Right lobe of liver (tissue), 6 donors: ENCODE measurements around the gene NFIA. TPM values are rescaled to one million over a fixed set of nuclear protein-coding genes. Genes with fewer than 3 reads are reported as not detected.

Experiments
- ATAC-seq, 4 donors: fragments of 200-7000 bp; cut with Tn5 transposase; one replicate each; pipeline ENCODE4 v1.9.1; 2020; ENCODE audit warnings: mild to moderate bottlenecking in 4 of 4, moderate library complexity in 4 of 4
- DNase-seq, 3 donors: peaks; one replicate each; pipeline ENCODE4 v3.0.0-alpha.2; 2020
- H3K27ac ChIP-seq, 3 donors: fragments of 200-600 bp; one replicate each; pipeline ENCODE4 v1.8.0; 2022
- H3K27me3 ChIP-seq, 2 donors: fragments of 200-600 bp; one replicate each; pipeline ENCODE4 v1.8.0; 2022
- H3K36me3 ChIP-seq, 4 donors: fragments of 200-600 bp; sonication (generic) in 1 of 4; one replicate each; pipeline versions ENCODE4 v1.5.1 to v1.8.0; 2017 to 2022; ENCODE audit warnings: control low read depth in 1 of 4
- H3K4me1 ChIP-seq, 4 donors: fragments of 200-600 bp; sonication (generic) in 1 of 4; one replicate each; pipeline versions ENCODE4 v1.5.1 to v1.8.0; 2017 to 2022; ENCODE audit warnings: control low read depth in 1 of 4
- H3K4me3 ChIP-seq, 3 donors: fragments of 200-600 bp; one replicate each; pipeline ENCODE4 v1.8.0; 2022
- H3K9me3 ChIP-seq, 4 donors: fragments of 200-600 bp; sonication (generic) in 1 of 4; one replicate each; pipeline versions ENCODE4 v1.5.1 to v1.8.0; 2017 to 2022; ENCODE audit warnings: control low read depth in 1 of 4
- POLR2A ChIP-seq: fragments of 450-650 bp; IDR thresholded peaks from one replicate; pipeline ENCODE4 v1.6.1; 2017; ENCODE audit warnings: antibody characterized with exemption, mild to moderate bottlenecking
- WGBS: methylation state at CpG from one replicate; pipeline ENCODE4 v1.1.6; 2018; ENCODE audit warnings: low coverage, low lambda C conversion rate; ENCODE audit not compliant: insufficient coverage; ENCODE audit errors: missing lambda C conversion rate; 5-methylcytosine and 5-hydroxymethylcytosine counted together
- intact Hi-C, 2 donors: fragments of 100-400 bp; cut with DNase I; formaldehyde crosslinking; loops; one replicate each; pipeline versions ENCODE4 v1.11.2 to v1.14.1; 2022
- total RNA-seq, 6 experiments: library from RNA; depleted of rRNA in 2 of 6; stranded (reverse); fragments of >200 nt in 2 of 6; fragmentation: NEBNext Ultra II Directional in 3 of 6; extraction: Animal tissue kit (Norgen Biotek cat#: 25700) in 3 of 6; gene quantifications; one replicate each; pipeline versions ENCODE4 v1.1.0 to v1.2.4, GENCODE V29; 2016 to 2023
- TF ChIP-seq, protein P1 (sequence below), 4 donors: fragments of 200-600 bp in 3 of 4; fragments of 450-650 bp in 1 of 4; IDR thresholded peaks; one replicate each; pipeline versions ENCODE4 v1.5.1 to v1.8.0; 2016 to 2022; ENCODE audit warnings: antibody characterized with exemption in 4 of 4, mild to moderate bottlenecking in 2 of 4
- donor health status: DM: no; HTN: yes; CAD: no.
- donor health status: DM: no; HTN: no; CAD: no.
- donor health status: DM: no; HTN: no; CAD: no.
- donor health status: DM: no; HTN: yes; CAD: no.
- donor health status: DM: no; HTN: yes; CAD: no.

NFIA gene
- total RNA-seq, 6 experiments from 2014 or later, result 36.7 to 97.2 (median 57.9) TPM

DNA sequence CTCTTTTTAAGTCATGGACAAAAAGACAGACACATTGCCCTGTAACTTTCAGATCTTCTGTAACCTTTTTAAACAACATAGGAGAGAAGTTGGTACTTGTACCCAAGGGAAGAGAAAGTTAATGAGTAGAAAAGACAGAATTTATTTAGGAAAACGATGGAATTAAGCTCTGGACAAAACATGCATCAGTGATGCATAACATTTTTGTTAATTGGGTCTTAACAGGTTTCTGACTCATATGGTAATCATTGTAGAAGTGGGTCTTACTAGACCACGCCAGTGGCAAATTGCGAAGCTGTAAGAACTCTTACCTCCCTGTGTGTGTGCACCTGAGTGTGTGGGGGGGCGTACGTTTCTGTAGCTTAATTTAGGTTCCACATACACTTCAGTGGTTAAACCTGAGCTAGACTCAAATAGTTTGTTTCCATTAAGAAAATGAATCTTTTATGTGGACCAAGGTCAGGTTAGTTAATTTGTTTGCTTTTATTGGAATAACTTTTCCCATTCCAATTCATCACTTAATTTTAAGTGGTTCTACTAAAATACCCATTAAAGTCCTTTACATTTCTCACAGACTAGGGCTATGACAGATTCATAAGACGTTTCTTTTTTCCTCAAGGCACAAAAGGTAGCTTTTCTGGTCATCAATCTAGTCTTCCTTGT is 48.1 kb downstream of the NFIA start:
- Histone ChIP-seq H3K27ac (no peak overlapping the region), H3K4me1 (peaks cover 0 to 31% (median 7%) of the 10 kb centered on the region in 4 donors), H3K36me3 (no peaks in the 10 kb centered on the region), H3K27me3 (no peaks in the 10 kb centered on the region), H3K4me3 (no peak overlapping the region), H3K9me3 (no peaks in the 10 kb centered on the region)
- intact Hi-C loops, result no loop called here
- DNase-seq (no peak), ATAC-seq (no peak)
- 91% methylated on average over 6 of the region's 6 CpGs for WGBS
- TF ChIP-seq, protein P1, sequence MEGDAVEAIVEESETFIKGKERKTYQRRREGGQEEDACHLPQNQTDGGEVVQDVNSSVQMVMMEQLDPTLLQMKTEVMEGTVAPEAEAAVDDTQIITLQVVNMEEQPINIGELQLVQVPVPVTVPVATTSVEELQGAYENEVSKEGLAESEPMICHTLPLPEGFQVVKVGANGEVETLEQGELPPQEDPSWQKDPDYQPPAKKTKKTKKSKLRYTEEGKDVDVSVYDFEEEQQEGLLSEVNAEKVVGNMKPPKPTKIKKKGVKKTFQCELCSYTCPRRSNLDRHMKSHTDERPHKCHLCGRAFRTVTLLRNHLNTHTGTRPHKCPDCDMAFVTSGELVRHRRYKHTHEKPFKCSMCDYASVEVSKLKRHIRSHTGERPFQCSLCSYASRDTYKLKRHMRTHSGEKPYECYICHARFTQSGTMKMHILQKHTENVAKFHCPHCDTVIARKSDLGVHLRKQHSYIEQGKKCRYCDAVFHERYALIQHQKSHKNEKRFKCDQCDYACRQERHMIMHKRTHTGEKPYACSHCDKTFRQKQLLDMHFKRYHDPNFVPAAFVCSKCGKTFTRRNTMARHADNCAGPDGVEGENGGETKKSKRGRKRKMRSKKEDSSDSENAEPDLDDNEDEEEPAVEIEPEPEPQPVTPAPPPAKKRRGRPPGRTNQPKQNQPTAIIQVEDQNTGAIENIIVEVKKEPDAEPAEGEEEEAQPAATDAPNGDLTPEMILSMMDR (IDR thresholded peaks at IDR 0.05), result no peak
- TF ChIP-seq POLR2A, result no peak

DNA sequence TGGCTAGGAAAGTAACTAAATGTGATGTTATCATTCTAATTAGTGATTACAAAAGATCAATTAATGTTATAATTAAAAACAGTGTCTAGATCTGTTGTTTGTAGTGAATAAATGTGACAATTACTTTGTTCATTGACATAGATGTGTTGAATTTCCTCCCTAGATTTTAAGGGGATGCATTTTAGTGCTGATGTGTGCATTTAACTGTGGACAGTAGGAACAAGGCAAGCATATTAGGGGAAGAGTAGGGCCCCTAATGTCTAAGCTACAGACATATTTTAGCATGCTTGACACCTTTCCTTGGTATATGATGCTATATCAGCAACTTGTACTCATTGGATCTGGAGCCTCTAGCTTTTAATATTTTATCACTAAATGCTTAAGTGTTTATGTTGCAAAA is 48.9 kb downstream of the NFIA start:
- no peak for ATAC-seq
- no peak for DNase-seq
- no peak overlapping the region for H3K4me3 ChIP-seq
- H3K4me1 ChIP-seq, result peaks cover 0 to 24% (median 4%) of the 10 kb centered on the region in 4 donors
- no peaks in the 10 kb centered on the region for H3K27me3 ChIP-seq
- no peak for TF ChIP-seq POLR2A
- TF ChIP-seq, protein P1 (IDR thresholded peaks at IDR 0.05), result no peak
- H3K9me3 ChIP-seq, result no peaks in the 10 kb centered on the region
- no peak overlapping the region for H3K27ac ChIP-seq
- H3K36me3 ChIP-seq, result no peaks in the 10 kb centered on the region
- intact Hi-C loops, result no loop called here

DNA sequence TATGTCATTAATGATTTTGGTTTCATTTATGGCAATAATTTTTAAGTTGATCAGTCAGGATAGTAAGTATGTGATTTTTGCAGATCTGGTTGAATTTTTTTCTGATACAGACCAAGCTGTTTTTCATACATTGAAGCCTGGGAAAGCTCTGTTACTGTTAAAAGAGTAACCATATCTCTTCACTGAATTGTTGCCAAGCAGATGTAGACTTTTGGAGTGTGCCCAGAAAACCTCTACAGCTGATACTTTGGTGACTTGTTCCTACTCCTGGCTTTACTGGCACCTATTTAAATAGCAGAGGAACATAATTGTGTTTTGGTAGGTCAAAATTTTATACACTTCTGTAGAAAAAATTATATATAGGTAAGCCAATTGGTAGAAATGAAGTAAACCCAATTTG is 49.4 kb downstream of the NFIA start:
- ATAC-seq (peak in 1 of 4 donors; percentile 12), DNase-seq (no peak)
- no peak overlapping the region for H3K4me3 ChIP-seq
- no peaks in the 10 kb centered on the region for H3K27me3 ChIP-seq
- no peaks in the 10 kb centered on the region for H3K9me3 ChIP-seq
- intact Hi-C loops, result no loop called here
- H3K27ac ChIP-seq, result peak overlapping the region in 2 of 3 donors; percentile 10 to 14
- TF ChIP-seq, protein P1 (IDR thresholded peaks at IDR 0.05), result no peak
- no peak for TF ChIP-seq POLR2A
- H3K4me1 ChIP-seq, result peaks cover 0 to 24% (median 4%) of the 10 kb centered on the region in 4 donors
- H3K36me3 ChIP-seq, result no peaks in the 10 kb centered on the region

DNA sequence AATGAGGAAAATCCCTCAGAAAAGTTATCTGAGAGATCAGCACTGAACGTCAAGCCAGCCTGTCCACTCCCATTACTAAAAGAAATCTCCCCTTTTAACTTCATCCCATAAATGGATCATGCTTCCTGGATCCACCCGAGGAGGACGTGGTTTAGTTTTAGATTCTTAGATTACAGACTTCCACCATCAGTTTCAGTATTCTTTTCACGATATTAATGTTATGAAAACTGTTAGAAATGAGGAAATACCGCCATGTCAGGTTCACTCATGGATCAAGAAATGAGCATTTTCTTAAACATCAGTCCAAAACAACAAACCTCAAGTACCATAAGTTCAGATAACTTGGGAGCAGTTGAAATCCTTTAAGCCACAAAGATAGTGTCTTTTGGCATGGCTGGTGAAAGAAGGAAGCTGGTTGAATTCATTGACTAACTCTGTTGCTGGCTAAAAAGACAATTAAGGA is 49.8 kb downstream of the NFIA start:
- H3K36me3 ChIP-seq, result no peaks in the 10 kb centered on the region
- no peaks in the 10 kb centered on the region for H3K9me3 ChIP-seq
- H3K27me3 ChIP-seq, result no peaks in the 10 kb centered on the region
- TF ChIP-seq, protein P1 (IDR thresholded peaks at IDR 0.05), result no peak
- no peak for TF ChIP-seq POLR2A
- peaks cover 0 to 24% (median 4%) of the 10 kb centered on the region in 4 donors for H3K4me1 ChIP-seq
- intact Hi-C loops, result no loop called here
- 51% methylated on average over 5 of the region's 5 CpGs for WGBS
- ATAC-seq, result no peak
- peak overlapping the region in 2 of 3 donors; percentile 10 to 14 for H3K27ac ChIP-seq
- H3K4me3 ChIP-seq, result no peak overlapping the region
- no peak for DNase-seq
